ENCODE results near the gene FAM131C.

GRCh38 chr1:16085522-16085921, 12.1 kb upstream of the FAM131C start:
- TF ChIP-seq CTCF (IDR thresholded peaks at IDR 0.05; ENCODE audit: insufficient read depth, low read length, poor library complexity, severe bottlenecking) (no peak), EZH2phosphoT487 (conservative IDR thresholded peaks at IDR 0.05; ENCODE audit: low read length) (no peak)
